Choroid plexus epithelial cell (primary cell): ENCODE data around the gene CARD14.

Experiments
- DNase-seq: peaks from one replicate; pipeline ENCODE4 v3.0.0-alpha.2; 2010; ENCODE audit warnings: low read depth
- H3K4me3 ChIP-seq: 2 replicates; pipeline ENCODE4 v1.5.1; 2011; ENCODE audit warnings: low read depth, mild to moderate bottlenecking, control low read depth, low read length, moderate library complexity
- CTCF ChIP-seq: conservative IDR thresholded peaks from 2 replicates; pipeline ENCODE4 v1.5.1; 2011; ENCODE audit warnings: low read depth, mild to moderate bottlenecking, control low read depth, inconsistent platforms, low read length, moderate library complexity

CARD14 gene

DNA sequence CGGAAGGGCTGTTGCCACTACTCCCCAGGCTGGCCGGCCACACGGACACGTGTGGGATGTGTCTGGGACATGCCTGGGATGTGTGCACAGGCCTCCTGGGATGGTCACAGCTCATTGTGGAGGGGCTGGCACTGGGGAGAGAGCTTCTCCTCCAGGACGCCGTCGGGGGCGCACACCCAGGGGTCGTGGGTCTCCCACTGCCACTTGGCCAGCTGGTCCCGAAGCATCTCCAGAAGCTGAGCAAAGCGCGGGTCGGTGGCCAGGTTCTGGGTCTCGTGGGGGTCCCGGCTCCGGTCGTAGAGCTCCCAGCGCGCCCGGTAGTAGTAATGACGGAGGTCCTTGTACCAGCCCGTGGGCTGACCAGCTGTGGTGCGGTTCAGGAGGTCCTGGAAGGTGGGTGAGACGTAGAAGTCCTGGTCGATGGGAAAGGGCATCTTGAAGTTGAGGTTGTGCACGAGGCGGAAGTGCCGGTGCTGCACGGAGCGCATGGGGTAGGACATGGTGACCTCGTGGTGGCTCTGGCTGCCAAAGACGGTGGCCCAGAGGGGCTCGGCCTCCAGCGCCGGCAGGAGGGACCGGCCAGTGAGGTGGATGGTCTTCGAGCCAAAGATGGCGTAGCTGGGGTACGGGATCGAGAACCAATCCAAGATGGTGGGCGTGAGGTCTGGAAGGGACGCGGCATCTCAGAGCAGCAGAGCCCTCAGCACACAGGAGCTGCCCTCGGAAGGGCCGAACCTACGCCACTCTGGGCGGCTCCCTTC is 40.7 kb downstream of the CARD14 start:
- no peak overlapping the region for H3K4me3 ChIP-seq
- TF ChIP-seq CTCF, result no peak
- DNase-seq, result no peak

GRCh38 chr17:80212109-80212508 is 42.3 kb downstream of the CARD14 start:
- H3K4me3 ChIP-seq, result no peak overlapping the region
- DNase-seq, result no peak

GRCh38 chr17:80212511-80212910 is 42.7 kb downstream of the CARD14 start:
- no peak for TF ChIP-seq CTCF
- H3K4me3 ChIP-seq, result no peak overlapping the region
- no peak for DNase-seq

More at GRCh38 chr17:80212109-80212508, 42.3 kb downstream of the CARD14 start:
- no peak for TF ChIP-seq CTCF

GRCh38 chr17:80212962-80213642 is 43.3 kb downstream of the CARD14 start:
- TF ChIP-seq CTCF, result no peak
- H3K4me3 ChIP-seq, result no peak overlapping the region

DNA sequence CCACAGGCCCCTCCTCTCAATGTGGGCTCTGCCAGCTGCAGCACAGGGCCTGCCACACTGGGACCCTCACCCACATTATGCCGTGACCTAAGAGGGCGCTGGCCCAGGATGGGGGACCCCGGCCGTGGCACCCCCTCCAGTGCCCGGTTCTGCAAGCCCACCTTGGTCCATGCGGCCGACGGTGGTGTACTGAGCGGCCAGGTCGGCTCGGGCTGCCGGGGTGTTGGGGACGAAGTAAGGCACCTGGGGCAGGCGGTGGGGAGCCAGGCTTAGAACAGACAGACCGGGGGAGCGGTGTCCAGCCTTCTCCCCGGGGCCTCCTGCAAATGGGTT is 43.8 kb downstream of the CARD14 start:
- no peak for DNase-seq
- no peak overlapping the region for H3K4me3 ChIP-seq
- no peak for TF ChIP-seq CTCF

More at GRCh38 chr17:80212962-80213642, 43.3 kb downstream of the CARD14 start:
- DNase-seq, result no peak

GRCh38 chr17:80214012-80214877 is 44.4 kb downstream of the CARD14 start:
- no peak for TF ChIP-seq CTCF
- no peak for DNase-seq
- no peak overlapping the region for H3K4me3 ChIP-seq
